SK-N-SH (cell line): ENCODE results near the gene CD2. TPM values are rescaled to one million over a fixed set of nuclear protein-coding genes. Genes with fewer than 3 reads are reported as not detected.

Source experiments
- CTCF ChIA-PET: fragments of 300-600, 350-600 bp; formaldehyde crosslinking; extraction: SDS; loops from one replicate; lab custom pipeline; 2021; lab: Yijun Ruan, JAX
- POLR2A ChIA-PET: fragments of 350-600 bp; sonication (Branson Sonifier 250); formaldehyde crosslinking; extraction: SDS; loops from one replicate; lab custom pipeline; 2020; ENCODE audit warnings: antibody characterized with exemption, inconsistent platforms; lab: Yijun Ruan, JAX
- DNase-seq: peaks from one replicate; pipeline ENCODE4 v3.0.0; 2012
- H2AFZ ChIP-seq: fragments of 200-600 bp; sonication (generic); 2 replicates; pipeline ENCODE4 v1.8.1; 2016; ENCODE audit warnings: antibody characterized with exemption, mild to moderate bottlenecking, low read depth
- H3F3A ChIP-seq: fragments of 200-600 bp; sonication (generic); replicated peaks from 2 replicates; pipeline ENCODE3; 2016; ENCODE audit warnings: antibody characterized with exemption, mild to moderate bottlenecking; ENCODE audit not compliant: insufficient read depth
- H3K27ac ChIP-seq, 2 experiments: fragments of 200-500 bp in 1 of 2; fragments of 200-600 bp in 1 of 2; sonication (Bioruptor generic) in 1 of 2; sonication (generic), shearing (Covaris generic) in 1 of 2; 2 replicates each; pipeline versions ENCODE4 v1.5.1 to v1.6.1; 2014 to 2016; ENCODE audit warnings: low read depth in 2 of 2, inconsistent platforms in 1 of 2, low read length in 1 of 2, mild to moderate bottlenecking in 1 of 2, mixed read lengths in 1 of 2
- H3K27me3 ChIP-seq: fragments of 200-600 bp; sonication (generic), shearing (Covaris generic); 2 replicates; pipeline ENCODE4 v1.6.1; 2016; ENCODE audit warnings: mixed run types; ENCODE audit not compliant: insufficient read depth
- H3K36me3 ChIP-seq, 2 experiments: fragments of 200-500 bp in 1 of 2; fragments of 200-600 bp in 1 of 2; sonication (Bioruptor generic) in 1 of 2; sonication (generic) in 1 of 2; replicated peaks in 1 of 2; 2 replicates each; pipeline versions ENCODE3 to v1.5.1; 2014 to 2016; ENCODE audit warnings: low read length in 1 of 2, mild to moderate bottlenecking in 1 of 2; ENCODE audit not compliant: insufficient read depth in 2 of 2, control insufficient read depth in 1 of 2
- H3K4me1 ChIP-seq, 2 experiments: fragments of 200-500 bp in 1 of 2; fragments of 200-600 bp in 1 of 2; sonication (Bioruptor generic) in 1 of 2; sonication (generic), shearing (Covaris generic) in 1 of 2; 2 replicates each; pipeline versions ENCODE4 v1.5.1 to v1.6.1; 2014 to 2016; ENCODE audit warnings: low read depth in 1 of 2, low read length in 1 of 2, mixed run types in 1 of 2; ENCODE audit not compliant: insufficient read depth in 2 of 2, control insufficient read depth in 1 of 2
- H3K4me2 ChIP-seq: fragments of 200-600 bp; sonication (generic), shearing (Covaris generic); 2 replicates; pipeline ENCODE4 v1.6.1; 2017; ENCODE audit warnings: mixed run types
- H3K4me3 ChIP-seq, 2 experiments: fragments of 200-500 bp in 1 of 2; fragments of 200-600 bp in 1 of 2; sonication (Bioruptor generic) in 1 of 2; sonication (generic), shearing (Covaris generic) in 1 of 2; 2 replicates each; pipeline versions ENCODE4 v1.5.1 to v1.8.1; 2014 to 2016; ENCODE audit warnings: low read depth in 2 of 2, inconsistent platforms in 1 of 2, low read length in 1 of 2, mild to moderate bottlenecking in 1 of 2, mixed read lengths in 1 of 2, moderate library complexity in 1 of 2
- H3K79me2 ChIP-seq: fragments of 200-600 bp; sonication (generic); 2 replicates; pipeline ENCODE4 v1.8.1; 2017; ENCODE audit warnings: mild to moderate bottlenecking; ENCODE audit not compliant: insufficient read depth
- H3K9ac ChIP-seq: fragments of 200-600 bp; sonication (generic); 2 replicates; pipeline ENCODE4 v1.6.1; 2017; ENCODE audit warnings: mixed run types
- H3K9me2 ChIP-seq: fragments of 200-600 bp; sonication (generic); 2 replicates; pipeline ENCODE4 v1.6.1; 2017; ENCODE audit warnings: mixed run types
- H3K9me3 ChIP-seq: fragments of 200-600 bp; sonication (generic); 2 replicates; pipeline ENCODE4 v1.6.1; 2017; ENCODE audit warnings: mixed run types, mild to moderate bottlenecking, moderate library complexity
- H4K20me1 ChIP-seq: fragments of 200-600 bp; sonication (generic); 2 replicates; pipeline ENCODE4 v1.6.1; 2017; ENCODE audit warnings: mild to moderate bottlenecking, mixed run types; ENCODE audit not compliant: insufficient read depth
- CHD2 ChIP-seq: fragments of 150-350 bp; IDR thresholded peaks from 2 replicates; pipeline ENCODE4 v1.6.1; 2018; ENCODE audit warnings: low read length; ENCODE audit not compliant: partially characterized antibody
- CTCF ChIP-seq: fragments of 200-600 bp; sonication (generic); IDR thresholded peaks from 2 replicates; pipeline ENCODE4 v1.6.1; 2017; ENCODE audit warnings: antibody characterized with exemption, mild to moderate bottlenecking, moderate library complexity
- ELF1 ChIP-seq: IDR thresholded peaks from 2 replicates; pipeline ENCODE4 v1.4.0; 2012
- EP300 ChIP-seq, 2 experiments: IDR thresholded peaks; 2 replicates each; pipeline versions ENCODE4 v1.4.0 to v1.6.1; 2012; ENCODE audit warnings: borderline replicate concordance in 1 of 2, low read depth in 1 of 2, low read length in 1 of 2
- FOSL2 ChIP-seq: IDR thresholded peaks from 2 replicates; pipeline ENCODE4 v1.4.0; 2012; ENCODE audit warnings: low read depth, mild to moderate bottlenecking, moderate library complexity, borderline replicate concordance
- FOXJ3 ChIP-seq: sonication (generic); formaldehyde crosslinking; IDR thresholded peaks from 2 replicates; pipeline ENCODE4 v1.5.1; 2020; ENCODE audit warnings: mild to moderate bottlenecking, missing genetic modification reagents
- FOXM1 ChIP-seq: IDR thresholded peaks from 2 replicates; pipeline ENCODE4 v1.4.0; 2012; ENCODE audit warnings: low read depth, mild to moderate bottlenecking
- GABPA ChIP-seq: IDR thresholded peaks from 2 replicates; pipeline ENCODE4 v1.4.0; 2012; ENCODE audit warnings: low read depth, mild to moderate bottlenecking
- GATA2 ChIP-seq: sonication (generic); formaldehyde crosslinking; IDR thresholded peaks from 2 replicates; pipeline ENCODE4 v1.5.0; 2020; ENCODE audit warnings: mild to moderate bottlenecking, missing genetic modification reagents
- JUND ChIP-seq: IDR thresholded peaks from 2 replicates; pipeline ENCODE4 v1.4.0; 2012
- MAX ChIP-seq: IDR thresholded peaks from 2 replicates; pipeline ENCODE4 v1.4.0; 2012; ENCODE audit warnings: low read depth
- MXI1 ChIP-seq: IDR thresholded peaks from 2 replicates; pipeline ENCODE4 v1.6.1; 2012; ENCODE audit warnings: mild to moderate bottlenecking, low read depth, low read length, improper control_type of control experiment
- NRF1 ChIP-seq: IDR thresholded peaks from 2 replicates; pipeline ENCODE4 v1.6.1; 2012; ENCODE audit warnings: low read depth, mild to moderate bottlenecking, low read length
- RAD21 ChIP-seq: IDR thresholded peaks from 2 replicates; pipeline ENCODE4 v1.6.1; 2012; ENCODE audit warnings: mild to moderate bottlenecking, low read length
- RCOR1 ChIP-seq: fragments of 150-350 bp; IDR thresholded peaks from 2 replicates; pipeline ENCODE4 v1.6.1; 2017; ENCODE audit warnings: antibody characterized with exemption, low read length
- RFX5 ChIP-seq: IDR thresholded peaks from 2 replicates; pipeline ENCODE4 v1.6.1; 2012; ENCODE audit warnings: mild to moderate bottlenecking, improper control_type of control experiment, low read length
- RXRA ChIP-seq: IDR thresholded peaks from 2 replicates; pipeline ENCODE4 v1.4.0; 2012; ENCODE audit warnings: low read depth, mild to moderate bottlenecking, borderline replicate concordance
- TCF12 ChIP-seq: IDR thresholded peaks from 2 replicates; pipeline ENCODE4 v1.4.0; 2012
- USF2 ChIP-seq: fragments of 150-350 bp; IDR thresholded peaks from 2 replicates; pipeline ENCODE4 v1.6.1; 2017; ENCODE audit warnings: antibody characterized with exemption, low read length, low read depth, borderline replicate concordance
- ZBTB33 ChIP-seq: IDR thresholded peaks from 2 replicates; pipeline ENCODE4 v1.4.0; 2012; ENCODE audit warnings: low read depth, borderline replicate concordance
- WGBS: methylation state at CpG from one replicate; pipeline ENCODE4 v1.1.6; 2017; ENCODE audit warnings: low lambda C conversion rate; 5-methylcytosine and 5-hydroxymethylcytosine counted together
- polyA plus RNA-seq, 3 experiments: library from polyadenylated mRNA; depleted of rRNA; stranded (reverse); fragments of >200 nt; gene quantifications; 2 replicates each; pipeline ENCODE4 v1.2.3, GENCODE V29; 2012

CD2 gene
- polyA plus RNA-seq, 1 of the 3 experiments (the other 2 are of a cell fraction) = not detected

- TF ChIP-seq EP300 (IDR thresholded peaks at IDR 0.05; ENCODE audit: borderline replicate concordance in 1 of 2, low read depth in 1 of 2, low read length in 1 of 2) (no peak), JUND (no peak), MXI1 (no peak), CTCF (no peak), FOSL2 (no peak), USF2 (no peak), NRF1 (no peak), RXRA (no peak)
- TF ChIP-seq, all 33 proteins: peak for 0
These were observed 13.5 kb upstream of the CD2 start (continued) for GRCh38 chr1:116740746-116741145.

GRCh38 chr1:116741836-116742565 is 12.2 kb upstream of the CD2 start:
- no peaks in the 10 kb centered on the region; a peak in 1 of 4 replicates for H3K4me1 ChIP-seq
- WGBS = 79% methylated on average over 39 of the region's 42 CpGs
- no peak overlapping the region for H3K27ac ChIP-seq
- ChIA-PET POLR2A (no interaction called here), CTCF (no interaction called here)
- no peaks in the 10 kb centered on the region for H3K79me2 ChIP-seq
- H3K9me3 ChIP-seq = peaks cover 6% of the 10 kb centered on the region; the same call in 1 of the 2 replicates
- no peaks in the 10 kb centered on the region for H3K36me3 ChIP-seq
- H3K9me2 ChIP-seq = no peaks in the 10 kb centered on the region
- no peaks in the 10 kb centered on the region for H4K20me1 ChIP-seq
- H3F3A ChIP-seq = no peaks in the 10 kb centered on the region
- TF ChIP-seq FOXJ3 (CRISPR knock-in tag) = no peak
- TF ChIP-seq FOSL2 = no peak
- TF ChIP-seq GABPA = no peak
- TF ChIP-seq NRF1 = no peak
- TF ChIP-seq ELF1 = no peak
- TF ChIP-seq FOXM1 = no peak
- no peak for TF ChIP-seq JUND
- no peak for TF ChIP-seq GATA2 (CRISPR knock-in tag)
- TF ChIP-seq TCF12 = no peak
- TF ChIP-seq MAX = no peak
- TF ChIP-seq CHD2 = no peak
- TF ChIP-seq RFX5 = no peak
- no peak for TF ChIP-seq RAD21
- no peak for TF ChIP-seq RCOR1
- TF ChIP-seq ZBTB33 = no peak
- TF ChIP-seq, all 33 proteins: peak for 0
- no peak overlapping the region for H3K4me2 ChIP-seq
- no peak for DNase-seq
- H2AFZ ChIP-seq = no peak overlapping the region
- no peaks in the 10 kb centered on the region for H3K27me3 ChIP-seq
- no peak overlapping the region for H3K4me3 ChIP-seq
- no peak overlapping the region for H3K9ac ChIP-seq
